H9 (cell line): ENCODE data around the gene WDR70. TPM values are rescaled to one million over a fixed set of nuclear protein-coding genes. Genes with fewer than 3 reads are reported as not detected.
"Not testable (repeated sequence)": the region's sequence is repeated elsewhere in the genome, so short reads cannot be mapped to it uniquely, and the experiment has no call there.

Source experiments
- DNase-seq: peaks from one replicate; pipeline ENCODE4 v3.0.0-alpha.2; 2017
- H2AFZ ChIP-seq: one replicate; pipeline ENCODE4 v1.6.1; 2013; ENCODE audit warnings: mild to moderate bottlenecking, low read length, control low read depth, moderate library complexity
- H2AK5ac ChIP-seq: 2 replicates; pipeline ENCODE4 v1.6.1; 2013; ENCODE audit warnings: low read length, control low read depth, mixed read lengths; ENCODE audit not compliant: insufficient read length
- H2BK120ac ChIP-seq: one replicate; pipeline ENCODE4 v1.6.1; 2013; ENCODE audit warnings: low read depth, mild to moderate bottlenecking, low read length, control low read depth, inconsistent platforms; ENCODE audit not compliant: poor library complexity, severe bottlenecking
- H2BK12ac ChIP-seq: 2 replicates; pipeline ENCODE4 v1.6.1; 2013; ENCODE audit warnings: low read length, control low read depth, mixed read lengths, low read depth; ENCODE audit not compliant: insufficient read length
- H2BK15ac ChIP-seq: 2 replicates; pipeline ENCODE4 v1.6.1; 2013; ENCODE audit warnings: low read depth, low read length, control low read depth
- H2BK20ac ChIP-seq: one replicate; pipeline ENCODE4 v1.6.1; 2013; ENCODE audit warnings: low read depth, mild to moderate bottlenecking, low read length, control low read depth, inconsistent platforms; ENCODE audit not compliant: poor library complexity, severe bottlenecking
- H2BK5ac ChIP-seq: 2 replicates; pipeline ENCODE4 v1.6.1; 2013; ENCODE audit warnings: low read length, control low read depth, mixed read lengths; ENCODE audit not compliant: insufficient read length
- H3K14ac ChIP-seq: 2 replicates; pipeline ENCODE4 v1.6.1; 2013; ENCODE audit warnings: low read length, control low read depth; ENCODE audit not compliant: insufficient read depth
- H3K18ac ChIP-seq: 2 replicates; pipeline ENCODE4 v1.6.1; 2013; ENCODE audit warnings: low read depth, mild to moderate bottlenecking, mixed read lengths, low read length, control low read depth; ENCODE audit not compliant: insufficient read length
- H3K23ac ChIP-seq: 2 replicates; pipeline ENCODE4 v1.6.1; 2013; ENCODE audit warnings: low read length, control low read depth, mixed read lengths, low read depth; ENCODE audit not compliant: insufficient read length
- H3K23me2 ChIP-seq: 2 replicates; pipeline ENCODE4 v1.6.1; 2013; ENCODE audit warnings: low read depth, mild to moderate bottlenecking, mixed read lengths, low read length, control low read depth; ENCODE audit not compliant: insufficient read length, poor library complexity, severe bottlenecking
- H3K27ac ChIP-seq: 2 replicates; pipeline ENCODE4 v1.5.1; 2013; ENCODE audit warnings: low read length, control low read depth, mixed read lengths, low read depth; ENCODE audit not compliant: insufficient read length
- H3K27me3 ChIP-seq: 2 replicates; pipeline ENCODE4 v1.6.1; 2013; ENCODE audit warnings: low read length, control low read depth, inconsistent platforms; ENCODE audit not compliant: insufficient read depth
- H3K4ac ChIP-seq: 2 replicates; pipeline ENCODE4 v1.6.1; 2013; ENCODE audit warnings: low read depth, mild to moderate bottlenecking, control low read depth, inconsistent platforms, low read length, moderate library complexity
- H3K4me1 ChIP-seq: 2 replicates; pipeline ENCODE4 v1.6.1; 2013; ENCODE audit warnings: low read length, control low read depth, inconsistent platforms; ENCODE audit not compliant: insufficient read depth
- H3K4me2 ChIP-seq: 2 replicates; pipeline ENCODE4 v1.6.1; 2013; ENCODE audit warnings: low read length, control low read depth, mixed read lengths; ENCODE audit not compliant: insufficient read length, insufficient read depth
- H3K56ac ChIP-seq: 2 replicates; pipeline ENCODE4 v1.6.1; 2013; ENCODE audit warnings: low read depth, mild to moderate bottlenecking, mixed read lengths, low read length, control low read depth; ENCODE audit not compliant: insufficient read length
- H3K79me1 ChIP-seq: 2 replicates; pipeline ENCODE4 v1.6.1; 2013; ENCODE audit warnings: low read depth, mild to moderate bottlenecking, moderate library complexity, low read length, control low read depth, inconsistent platforms; ENCODE audit not compliant: insufficient read depth, poor library complexity, severe bottlenecking
- H3K79me2 ChIP-seq: 2 replicates; pipeline ENCODE4 v1.6.1; 2013; ENCODE audit warnings: low read length, control low read depth, inconsistent platforms; ENCODE audit not compliant: insufficient read depth
- H3K9ac ChIP-seq: 2 replicates; pipeline ENCODE4 v1.6.1; 2013; ENCODE audit warnings: low read length, control low read depth, mixed read lengths; ENCODE audit not compliant: insufficient read length; ENCODE audit errors: extremely low read depth
- H3K9me3 ChIP-seq: one replicate; pipeline ENCODE4 v1.6.1; 2013; ENCODE audit warnings: low read depth, low read length, inconsistent platforms; ENCODE audit not compliant: control insufficient read depth
- H3T11ph ChIP-seq: one replicate; pipeline ENCODE4 v1.6.1; 2013; ENCODE audit warnings: mild to moderate bottlenecking, low read length, control low read depth, inconsistent platforms
- H4K20me1 ChIP-seq: one replicate; pipeline ENCODE4 v1.6.1; 2013; ENCODE audit not compliant: control insufficient read depth, insufficient read length, insufficient read depth
- H4K5ac ChIP-seq: 2 replicates; pipeline ENCODE4 v1.6.1; 2013; ENCODE audit warnings: low read depth, mild to moderate bottlenecking, mixed read lengths, low read length, control low read depth; ENCODE audit not compliant: insufficient read length
- H4K8ac ChIP-seq: replicated peaks from 2 replicates; pipeline ENCODE4 v1.6.1; 2013; ENCODE audit warnings: low read length, control low read depth, mixed read lengths, low read depth; ENCODE audit not compliant: insufficient read length
- H4K91ac ChIP-seq: 2 replicates; pipeline ENCODE4 v1.6.1; 2013; ENCODE audit warnings: low read depth, mild to moderate bottlenecking, moderate library complexity, mixed read lengths, low read length, control low read depth; ENCODE audit not compliant: insufficient read length
- H3K27ac Mint-ChIP-seq, 3 experiments: 2 replicates in 2 of 3; 3 replicates in 1 of 3; pipeline ENCODE4 v1.8.0; 2020 to 2021; ENCODE audit warnings: mixed read lengths in 3 of 3, mild to moderate bottlenecking in 1 of 3, moderate library complexity in 1 of 3
- H3K27me3 Mint-ChIP-seq: 2 replicates; pipeline ENCODE4 v1.8.0; 2021; ENCODE audit warnings: low read depth, mild to moderate bottlenecking, moderate library complexity, mixed read lengths
- H3K36me3 Mint-ChIP-seq, 3 experiments: 2 replicates in 2 of 3; 3 replicates in 1 of 3; pipeline ENCODE4 v1.8.0; 2020 to 2021; ENCODE audit warnings: low read depth in 3 of 3, mixed read lengths in 3 of 3; ENCODE audit not compliant: insufficient read depth in 1 of 3
- H3K4me1 Mint-ChIP-seq, 2 experiments: 2 replicates each; pipeline ENCODE4 v1.8.0; 2020; ENCODE audit warnings: mixed read lengths in 2 of 2
- H3K4me3 Mint-ChIP-seq, 2 experiments: 2 replicates in 1 of 2; 3 replicates in 1 of 2; pipeline ENCODE4 v1.8.0; 2020 to 2021; ENCODE audit warnings: mild to moderate bottlenecking in 2 of 2, mixed read lengths in 2 of 2, moderate library complexity in 1 of 2
- H3K9me3 Mint-ChIP-seq, 2 experiments: 2 replicates in 1 of 2; 3 replicates in 1 of 2; pipeline ENCODE4 v1.8.0; 2020; ENCODE audit warnings: mild to moderate bottlenecking in 2 of 2, mixed read lengths in 2 of 2, moderate library complexity in 1 of 2
- CTCF ChIP-seq: fragments of 200-600 bp; sonication (generic); conservative IDR thresholded peaks from 3 replicates; pipeline ENCODE4 v1.8.0; 2021; ENCODE audit warnings: antibody characterized with exemption, mild to moderate bottlenecking
- WGBS: extraction: QIAGEN DNeasy Blood & Tissue Kit; methylation state at CpG from one replicate; pipeline ENCODE4 v1.1.7; 2013; ENCODE audit warnings: missing lambda C conversion rate, low lambda C conversion rate, mixed read lengths; ENCODE audit not compliant: insufficient read length; ENCODE audit errors: extremely low coverage; 5-methylcytosine and 5-hydroxymethylcytosine counted together
- total RNA-seq: library from RNA; stranded (reverse); gene quantifications from 2 replicates; pipeline ENCODE4 v1.2.1, GENCODE V29; 2021

WDR70 gene
- total RNA-seq, 1 experiment from 2014 or later = 38.1 TPM

GRCh38 chr5:37478121-37478894, 99.2 kb downstream of the WDR70 start:
- Histone ChIP-seq H3K27me3 (no peaks in the 10 kb centered on the region), H3K4ac (no peak overlapping the region), H3K79me1 (no peaks in the 10 kb centered on the region), H3K18ac (no peak overlapping the region), H2BK120ac (no peak overlapping the region), H3K9ac (no peak overlapping the region), H3K56ac (no peak overlapping the region), H4K5ac (no peak overlapping the region), H4K20me1 (no peaks in the 10 kb centered on the region), H3K23ac (no peak overlapping the region), H4K8ac (no peak overlapping the region), H4K91ac (no peak overlapping the region), H3K14ac (no peak overlapping the region), H3K4me1 (no peaks in the 10 kb centered on the region; the same call in 1 of the 2 replicates), H2BK20ac (no peak overlapping the region), H2AK5ac (no peak overlapping the region), H3K23me2 (no peaks in the 10 kb centered on the region), H3T11ph (no peak overlapping the region), H3K4me2 (no peak overlapping the region), H2BK5ac (no peak overlapping the region), H3K27ac (no peak overlapping the region), H3K9me3 (no peaks in the 10 kb centered on the region), H2AFZ (no peak overlapping the region), H2BK15ac (no peak overlapping the region), H3K79me2 (no peaks in the 10 kb centered on the region), H2BK12ac (no peak overlapping the region)
- H3K27ac Mint-ChIP-seq = no peak overlapping the region
- no CpG with 5 or more reads among the region's 4 CpGs for WGBS
- no peak for TF ChIP-seq CTCF
- DNase-seq = no peak
- H3K4me3 Mint-ChIP-seq = no peak overlapping the region
- peaks cover 12 to 15% of the 10 kb centered on the region in 2 experiments for H3K4me1 Mint-ChIP-seq
- H3K36me3 Mint-ChIP-seq = peaks cover 37 to 57% (median 48%) of the 10 kb centered on the region in 3 experiments
- H3K9me3 Mint-ChIP-seq = peaks cover 32 to 40% of the 10 kb centered on the region in 2 experiments
- no peaks in the 10 kb centered on the region for H3K27me3 Mint-ChIP-seq

- H3K9me3 ChIP-seq, H3K9ac ChIP-seq, H3K4me1 ChIP-seq, H4K20me1 ChIP-seq, H3K23me2 ChIP-seq, H2BK20ac ChIP-seq, H2BK5ac ChIP-seq, H4K5ac ChIP-seq, H3K14ac ChIP-seq, H3K79me2 ChIP-seq, H2AFZ ChIP-seq, H3K56ac ChIP-seq, H3K4ac ChIP-seq, H2BK15ac ChIP-seq, H2BK12ac ChIP-seq, H3K18ac ChIP-seq, H3K27ac ChIP-seq, H3K79me1 ChIP-seq, H3K27ac Mint-ChIP-seq, H4K91ac ChIP-seq, H2BK120ac ChIP-seq, H3K23ac ChIP-seq, H3K27me3 Mint-ChIP-seq, H2AK5ac ChIP-seq, H3K4me3 Mint-ChIP-seq, H3K4me2 ChIP-seq, DNase-seq, H3K27me3 ChIP-seq, H3T11ph ChIP-seq, H4K8ac ChIP-seq: not testable (repeated sequence)
- H3K9me3 Mint-ChIP-seq = peaks cover 32 to 41% of the 10 kb centered on the region in 2 experiments
- H3K4me1 Mint-ChIP-seq = peaks cover 12 to 15% of the 10 kb centered on the region in 2 experiments
- H3K36me3 Mint-ChIP-seq = peaks cover 39 to 57% (median 53%) of the 10 kb centered on the region in 3 experiments
- no CpG with 5 or more reads among the region's 3 CpGs for WGBS
Measured at GRCh38 chr5:37481395-37481794, 102.3 kb downstream of the WDR70 start.
